HUES48 (cell line): Measurements from ENCODE around the gene LGALS12.
"Not testable (repeated sequence)": the region's sequence is repeated elsewhere in the genome, so short reads cannot be mapped to it uniquely, and the experiment has no call there.

ENCODE experiments used
- H3K27ac ChIP-seq: one replicate; pipeline ENCODE4 v1.7.0; 2013; ENCODE audit warnings: low read depth, low read length, inconsistent platforms
- H3K27me3 ChIP-seq: 2 replicates; pipeline ENCODE4 v1.6.1; 2013; ENCODE audit warnings: mild to moderate bottlenecking, low read length; ENCODE audit not compliant: control insufficient read depth, insufficient read depth
- H3K36me3 ChIP-seq: 2 replicates; pipeline ENCODE4 v1.6.1; 2013; ENCODE audit warnings: low read length; ENCODE audit not compliant: control insufficient read depth, insufficient read depth
- H3K4me1 ChIP-seq: 2 replicates; pipeline ENCODE4 v1.6.1; 2013; ENCODE audit warnings: mild to moderate bottlenecking, low read length; ENCODE audit not compliant: control insufficient read depth, insufficient read depth
- H3K4me3 ChIP-seq: 2 replicates; pipeline ENCODE4 v1.5.1; 2013; ENCODE audit warnings: mild to moderate bottlenecking, low read depth, low read length
- H3K9ac ChIP-seq: 2 replicates; pipeline ENCODE4 v1.6.1; 2013; ENCODE audit warnings: mild to moderate bottlenecking, low read depth, low read length, moderate library complexity
- H3K9me3 ChIP-seq: 2 replicates; pipeline ENCODE4 v1.6.1; 2013; ENCODE audit warnings: low read length; ENCODE audit not compliant: control insufficient read depth, insufficient read depth

LGALS12 gene

GRCh38 chr11:63532799-63533475 lies 27.1 kb downstream of the LGALS12 start:
- Histone ChIP-seq H3K9ac (no peak overlapping the region; the same call in none of the 2 replicates), H3K36me3 (no peaks in the 10 kb centered on the region), H3K9me3 (no peaks in the 10 kb centered on the region), H3K27me3 (no peaks in the 10 kb centered on the region), H3K4me1 (peaks cover 44% of the 10 kb centered on the region), H3K4me3 (peak overlapping the region; percentile 26; the same call in 1 of the 2 replicates), H3K27ac (peak overlapping the region; percentile 87)

- no peaks in the 10 kb centered on the region for H3K36me3 ChIP-seq
- no peak overlapping the region for H3K27ac ChIP-seq
- no peak overlapping the region for H3K4me3 ChIP-seq
- H3K4me1 ChIP-seq, result peaks cover 40% of the 10 kb centered on the region
- no peaks in the 10 kb centered on the region for H3K27me3 ChIP-seq
- H3K9me3 ChIP-seq, result no peaks in the 10 kb centered on the region
- no peak overlapping the region for H3K9ac ChIP-seq
These were observed 28.2 kb downstream of the LGALS12 start for GRCh38 chr11:63534076-63534475.

- no peak overlapping the region for H3K9ac ChIP-seq
These were observed 29.1 kb downstream of the LGALS12 start for GRCh38 chr11:63534895-63535461.

GRCh38 chr11:63535734-63536133 lies 29.9 kb downstream of the LGALS12 start:
- Histone ChIP-seq H3K9me3 (no peaks in the 10 kb centered on the region), H3K27ac (no peak overlapping the region), H3K27me3 (no peaks in the 10 kb centered on the region), H3K36me3 (no peaks in the 10 kb centered on the region), H3K9ac (no peak overlapping the region), H3K4me1 (peaks cover 29% of the 10 kb centered on the region), H3K4me3 (no peak overlapping the region)

More at GRCh38 chr11:63534895-63535461, 29.1 kb downstream of the LGALS12 start:
- Histone ChIP-seq H3K27me3 (no peaks in the 10 kb centered on the region), H3K4me3 (no peak overlapping the region), H3K9me3 (no peaks in the 10 kb centered on the region), H3K27ac (no peak overlapping the region), H3K36me3 (no peaks in the 10 kb centered on the region), H3K4me1 (peaks cover 32% of the 10 kb centered on the region)

- H3K9me3 ChIP-seq, result no peaks in the 10 kb centered on the region
- no peak within 1 kb of the TSS for H3K9ac ChIP-seq
- H3K4me3 ChIP-seq, result no peak within 1 kb of the TSS
These were observed 30.9 kb downstream of the LGALS12 start, which contains the start of gene PLAAT4 for GRCh38 chr11:63536669-63537292. Gene PLAAT4 (plus strand): TSS chr11:63536808. CDS start chr11:63536869, 61 bp downstream.

GRCh38 chr11:63537293-63538101 lies 31.6 kb downstream of the LGALS12 start:
- Histone ChIP-seq H3K9me3 (no peaks in the 10 kb centered on the region), H3K4me3 (no peak overlapping the region), H3K27ac (no peak overlapping the region), H3K36me3 (no peaks in the 10 kb centered on the region), H3K9ac (no peak overlapping the region), H3K27me3 (no peaks in the 10 kb centered on the region), H3K4me1 (peaks cover 14% of the 10 kb centered on the region)

More at GRCh38 chr11:63536669-63537292, 30.9 kb downstream of the LGALS12 start, which contains the start of gene PLAAT4:
- Histone ChIP-seq H3K4me1 (peaks cover 21% of the 10 kb centered on the region), H3K36me3 (no peaks in the 10 kb centered on the region), H3K27ac (no peak within 1 kb of the TSS), H3K27me3 (no peaks in the 10 kb centered on the region)

- not testable (repeated sequence) for H3K9me3 ChIP-seq, H3K4me3 ChIP-seq, H3K27me3 ChIP-seq, H3K4me1 ChIP-seq, H3K9ac ChIP-seq, H3K36me3 ChIP-seq, H3K27ac ChIP-seq
These were observed 36.6 kb downstream of the LGALS12 start for GRCh38 chr11:63542506-63542905.

- H3K9me3 ChIP-seq, result no peaks in the 10 kb centered on the region
- no peak overlapping the region for H3K9ac ChIP-seq
- H3K4me1 ChIP-seq, result no peaks in the 10 kb centered on the region
- no peak overlapping the region for H3K27ac ChIP-seq
- H3K4me3 ChIP-seq, result no peak overlapping the region
- no peaks in the 10 kb centered on the region for H3K36me3 ChIP-seq
- H3K27me3 ChIP-seq, result no peaks in the 10 kb centered on the region
These were observed 37.8 kb downstream of the LGALS12 start for GRCh38 chr11:63543711-63544110.

GRCh38 chr11:63547061-63547460 lies 41.2 kb downstream of the LGALS12 start:
- H3K27me3 ChIP-seq, result no peaks in the 10 kb centered on the region

GRCh38 chr11:63548178-63548577 lies 42.3 kb downstream of the LGALS12 start:
- no peaks in the 10 kb centered on the region for H3K36me3 ChIP-seq
- no peaks in the 10 kb centered on the region for H3K9me3 ChIP-seq
- no peaks in the 10 kb centered on the region for H3K27me3 ChIP-seq
- H3K4me1 ChIP-seq, result peaks cover 6% of the 10 kb centered on the region; the same call in 1 of the 2 replicates
- no peak overlapping the region for H3K4me3 ChIP-seq
- H3K27ac ChIP-seq, result no peak overlapping the region
- no peak overlapping the region for H3K9ac ChIP-seq

More at GRCh38 chr11:63547061-63547460, 41.2 kb downstream of the LGALS12 start:
- no peak overlapping the region for H3K27ac ChIP-seq
- H3K4me1 ChIP-seq, result no peaks in the 10 kb centered on the region
- H3K9me3 ChIP-seq, result no peaks in the 10 kb centered on the region
- H3K9ac ChIP-seq, result no peak overlapping the region
- H3K36me3 ChIP-seq, result no peaks in the 10 kb centered on the region
- no peak overlapping the region for H3K4me3 ChIP-seq
